Ishikawa (cell line): ENCODE measurements around the gene CD79B.
A peak's percentile ranks its signal among the peaks of the same experiment; 100 is the strongest.
"Not testable (repeated sequence)": the region's sequence is repeated elsewhere in the genome, so short reads cannot be mapped to it uniquely, and the experiment has no call there.

ENCODE experiments used
- CEBPB ChIP-seq: IDR thresholded peaks from 2 replicates; pipeline ENCODE4 v1.6.1; 2012
- CREB1 ChIP-seq: IDR thresholded peaks from 2 replicates; pipeline ENCODE4 v1.6.1; 2012; ENCODE audit warnings: low read depth
- EGR1 ChIP-seq: IDR thresholded peaks from 2 replicates; pipeline ENCODE4 v1.6.1; 2012
- EP300 ChIP-seq: IDR thresholded peaks from 2 replicates; pipeline ENCODE4 v1.6.1; 2012; ENCODE audit warnings: borderline replicate concordance
- FOXM1 ChIP-seq: IDR thresholded peaks from 2 replicates; pipeline ENCODE4 v1.6.1; 2012; ENCODE audit warnings: low read depth, borderline replicate concordance
- NFIC ChIP-seq: IDR thresholded peaks from 2 replicates; pipeline ENCODE4 v1.6.1; 2012
- RAD21 ChIP-seq: IDR thresholded peaks from 2 replicates; pipeline ENCODE4 v1.6.1; 2012; ENCODE audit warnings: low read depth
- TAF1 ChIP-seq: IDR thresholded peaks from 2 replicates; pipeline ENCODE4 v1.6.1; 2012; ENCODE audit warnings: low read depth, mild to moderate bottlenecking
- TCF12 ChIP-seq: IDR thresholded peaks from 2 replicates; pipeline ENCODE4 v1.6.1; 2012; ENCODE audit warnings: low read depth
- TEAD4 ChIP-seq: IDR thresholded peaks from 2 replicates; pipeline ENCODE4 v1.6.1; 2012
- YY1 ChIP-seq: IDR thresholded peaks from 2 replicates; pipeline ENCODE4 v1.6.1; 2012; ENCODE audit warnings: low read depth
- ZBTB7A ChIP-seq: IDR thresholded peaks from 2 replicates; pipeline ENCODE4 v1.6.1; 2012; ENCODE audit warnings: low read depth
- TF ChIP-seq, protein P1 (sequence below): IDR thresholded peaks from 2 replicates; pipeline ENCODE4 v1.6.1; 2012; ENCODE audit warnings: low read depth, mild to moderate bottlenecking
- TF ChIP-seq, protein P2 (sequence below): IDR thresholded peaks from 2 replicates; pipeline ENCODE4 v1.6.1; 2012
- TF ChIP-seq, protein P3 (sequence below): IDR thresholded peaks from 2 replicates; pipeline ENCODE4 v1.6.1; 2012

CD79B gene

DNA sequence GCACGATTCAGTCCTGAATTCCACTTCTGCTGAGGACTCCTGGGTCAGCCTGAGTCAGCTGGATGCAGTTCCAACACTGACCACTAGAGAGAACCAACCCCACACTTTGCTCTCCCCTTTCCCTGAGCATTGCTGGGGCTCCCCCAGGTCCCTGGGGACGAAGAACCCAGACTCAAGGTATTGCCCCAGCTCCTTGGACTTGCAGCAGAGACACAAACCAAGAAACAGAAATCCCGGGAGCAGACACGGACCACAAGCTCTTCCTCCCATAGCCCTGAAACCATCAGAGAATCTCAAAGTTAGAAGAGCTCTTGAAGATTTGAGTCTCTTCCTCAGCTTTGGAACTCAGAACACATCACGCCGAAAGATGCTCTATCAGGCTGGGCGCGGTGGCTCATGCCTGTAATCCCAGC lies 12.8 kb downstream of the CD79B start:
- peak; percentile 93 for TF ChIP-seq RAD21
- no peak for TF ChIP-seq TCF12
- no peak for TF ChIP-seq CREB1
- TF ChIP-seq, protein P1, sequence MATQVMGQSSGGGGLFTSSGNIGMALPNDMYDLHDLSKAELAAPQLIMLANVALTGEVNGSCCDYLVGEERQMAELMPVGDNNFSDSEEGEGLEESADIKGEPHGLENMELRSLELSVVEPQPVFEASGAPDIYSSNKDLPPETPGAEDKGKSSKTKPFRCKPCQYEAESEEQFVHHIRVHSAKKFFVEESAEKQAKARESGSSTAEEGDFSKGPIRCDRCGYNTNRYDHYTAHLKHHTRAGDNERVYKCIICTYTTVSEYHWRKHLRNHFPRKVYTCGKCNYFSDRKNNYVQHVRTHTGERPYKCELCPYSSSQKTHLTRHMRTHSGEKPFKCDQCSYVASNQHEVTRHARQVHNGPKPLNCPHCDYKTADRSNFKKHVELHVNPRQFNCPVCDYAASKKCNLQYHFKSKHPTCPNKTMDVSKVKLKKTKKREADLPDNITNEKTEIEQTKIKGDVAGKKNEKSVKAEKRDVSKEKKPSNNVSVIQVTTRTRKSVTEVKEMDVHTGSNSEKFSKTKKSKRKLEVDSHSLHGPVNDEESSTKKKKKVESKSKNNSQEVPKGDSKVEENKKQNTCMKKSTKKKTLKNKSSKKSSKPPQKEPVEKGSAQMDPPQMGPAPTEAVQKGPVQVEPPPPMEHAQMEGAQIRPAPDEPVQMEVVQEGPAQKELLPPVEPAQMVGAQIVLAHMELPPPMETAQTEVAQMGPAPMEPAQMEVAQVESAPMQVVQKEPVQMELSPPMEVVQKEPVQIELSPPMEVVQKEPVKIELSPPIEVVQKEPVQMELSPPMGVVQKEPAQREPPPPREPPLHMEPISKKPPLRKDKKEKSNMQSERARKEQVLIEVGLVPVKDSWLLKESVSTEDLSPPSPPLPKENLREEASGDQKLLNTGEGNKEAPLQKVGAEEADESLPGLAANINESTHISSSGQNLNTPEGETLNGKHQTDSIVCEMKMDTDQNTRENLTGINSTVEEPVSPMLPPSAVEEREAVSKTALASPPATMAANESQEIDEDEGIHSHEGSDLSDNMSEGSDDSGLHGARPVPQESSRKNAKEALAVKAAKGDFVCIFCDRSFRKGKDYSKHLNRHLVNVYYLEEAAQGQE, result no peak
- TF ChIP-seq TEAD4, result no peak
- no peak for TF ChIP-seq TAF1

DNA sequence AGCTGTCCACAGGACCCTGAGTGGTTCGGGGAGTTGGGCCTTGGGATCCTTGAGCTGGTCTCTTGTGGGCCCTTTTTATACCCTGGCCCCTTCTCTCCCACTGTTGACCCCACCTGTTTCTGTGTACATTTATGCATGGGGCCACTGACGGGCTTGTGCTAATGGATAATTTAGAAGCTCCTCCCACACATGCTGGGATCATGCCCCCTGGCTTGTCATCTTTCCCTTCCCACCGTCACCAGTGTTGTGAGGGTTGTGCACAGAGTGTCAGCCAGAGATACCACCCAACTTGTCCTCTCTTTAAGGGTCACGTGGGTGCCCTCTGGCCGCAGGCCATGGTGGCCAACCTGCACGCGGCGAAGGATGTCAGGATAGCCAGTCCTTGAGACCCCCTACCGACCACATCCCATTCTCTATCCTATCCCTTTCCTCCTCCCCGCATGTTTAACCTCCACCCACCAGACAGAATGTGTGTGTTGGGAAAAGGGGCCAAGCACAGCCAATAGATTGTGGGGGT lies 13.3 kb downstream of the CD79B start, which contains the start of gene GH1:
TSS of gene GH1 (minus strand) at position 51 of the 517 bp plus-strand sequence. CDS start 63 bp downstream, outside the sequence.
- TF ChIP-seq CEBPB, CREB1, FOXM1: not testable (repeated sequence)

DNA sequence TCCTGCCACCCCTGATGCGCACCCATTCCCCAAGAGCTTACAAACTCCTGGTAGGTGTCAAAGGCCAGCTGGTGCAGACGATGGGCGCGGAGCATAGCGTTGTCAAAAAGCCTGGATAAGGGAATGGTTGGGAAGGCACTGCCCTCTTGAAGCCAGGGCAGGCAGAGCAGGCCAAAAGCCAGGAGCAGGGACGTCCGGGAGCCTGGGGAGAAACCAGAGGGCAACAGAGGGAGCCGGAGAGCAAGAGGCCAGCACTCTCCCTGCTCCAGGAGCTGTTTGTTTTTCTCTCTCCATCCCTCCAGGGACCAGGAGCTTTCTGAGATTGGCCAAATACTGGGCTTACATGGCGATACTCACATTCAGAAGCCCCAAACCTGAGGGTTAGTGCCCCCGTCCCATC lies 13.8 kb downstream of the CD79B start:
- TF ChIP-seq CEBPB (no peak), EP300 (no peak), CREB1 (no peak), TEAD4 (no peak), ZBTB7A (no peak), TAF1 (no peak), EGR1 (no peak), NFIC (no peak), FOXM1 (no peak), YY1 (no peak)
- TF ChIP-seq, protein P2, sequence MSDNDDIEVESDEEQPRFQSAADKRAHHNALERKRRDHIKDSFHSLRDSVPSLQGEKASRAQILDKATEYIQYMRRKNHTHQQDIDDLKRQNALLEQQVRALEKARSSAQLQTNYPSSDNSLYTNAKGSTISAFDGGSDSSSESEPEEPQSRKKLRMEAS, result no peak
- TF ChIP-seq, protein P1, result no peak
- TF ChIP-seq, protein P3, sequence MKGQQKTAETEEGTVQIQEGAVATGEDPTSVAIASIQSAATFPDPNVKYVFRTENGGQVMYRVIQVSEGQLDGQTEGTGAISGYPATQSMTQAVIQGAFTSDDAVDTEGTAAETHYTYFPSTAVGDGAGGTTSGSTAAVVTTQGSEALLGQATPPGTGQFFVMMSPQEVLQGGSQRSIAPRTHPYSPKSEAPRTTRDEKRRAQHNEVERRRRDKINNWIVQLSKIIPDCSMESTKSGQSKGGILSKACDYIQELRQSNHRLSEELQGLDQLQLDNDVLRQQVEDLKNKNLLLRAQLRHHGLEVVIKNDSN, result no peak

DNA sequence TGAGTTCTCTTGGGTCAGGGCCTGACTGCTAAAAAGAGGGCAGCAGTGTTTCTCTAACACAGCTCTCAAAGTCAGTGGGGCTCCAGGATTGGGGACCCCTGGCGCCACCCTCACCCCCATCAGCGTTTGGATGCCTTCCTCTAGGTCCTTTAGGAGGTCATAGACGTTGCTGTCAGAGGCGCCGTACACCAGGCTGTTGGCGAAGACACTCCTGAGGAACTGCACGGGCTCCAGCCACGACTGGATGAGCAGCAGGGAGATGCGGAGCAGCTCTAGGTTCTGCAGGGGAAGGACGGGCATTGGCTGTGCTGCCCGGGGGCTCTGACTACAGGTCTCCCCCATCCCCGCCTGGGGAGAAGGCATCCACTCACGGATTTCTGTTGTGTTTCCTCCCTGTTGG lies 14.5 kb downstream of the CD79B start:
- TF ChIP-seq, protein P1, result no peak
- TF ChIP-seq NFIC, result no peak
- no peak for TF ChIP-seq CEBPB
- TF ChIP-seq RAD21, result no peak
- TF ChIP-seq EGR1, result no peak
- no peak for TF ChIP-seq CREB1
- TF ChIP-seq, protein P3, result no peak
- TF ChIP-seq, protein P2, result no peak
- no peak for TF ChIP-seq TAF1
- TF ChIP-seq ZBTB7A, result no peak
- no peak for TF ChIP-seq EP300
- no peak for TF ChIP-seq TCF12
- no peak for TF ChIP-seq TEAD4
